Measurements from ENCODE around the gene MEF2C. TPM values are rescaled to one million over a fixed set of nuclear protein-coding genes. Genes with fewer than 3 reads are reported as not detected.
"Not testable (repeated sequence)": the region's sequence is repeated elsewhere in the genome, so short reads cannot be mapped to it uniquely, and the experiment has no call there.

MEF2C gene
- 1 to 10 TPM; 1.6 to 1.7 TPM for polyA plus RNA-seq

DNA sequence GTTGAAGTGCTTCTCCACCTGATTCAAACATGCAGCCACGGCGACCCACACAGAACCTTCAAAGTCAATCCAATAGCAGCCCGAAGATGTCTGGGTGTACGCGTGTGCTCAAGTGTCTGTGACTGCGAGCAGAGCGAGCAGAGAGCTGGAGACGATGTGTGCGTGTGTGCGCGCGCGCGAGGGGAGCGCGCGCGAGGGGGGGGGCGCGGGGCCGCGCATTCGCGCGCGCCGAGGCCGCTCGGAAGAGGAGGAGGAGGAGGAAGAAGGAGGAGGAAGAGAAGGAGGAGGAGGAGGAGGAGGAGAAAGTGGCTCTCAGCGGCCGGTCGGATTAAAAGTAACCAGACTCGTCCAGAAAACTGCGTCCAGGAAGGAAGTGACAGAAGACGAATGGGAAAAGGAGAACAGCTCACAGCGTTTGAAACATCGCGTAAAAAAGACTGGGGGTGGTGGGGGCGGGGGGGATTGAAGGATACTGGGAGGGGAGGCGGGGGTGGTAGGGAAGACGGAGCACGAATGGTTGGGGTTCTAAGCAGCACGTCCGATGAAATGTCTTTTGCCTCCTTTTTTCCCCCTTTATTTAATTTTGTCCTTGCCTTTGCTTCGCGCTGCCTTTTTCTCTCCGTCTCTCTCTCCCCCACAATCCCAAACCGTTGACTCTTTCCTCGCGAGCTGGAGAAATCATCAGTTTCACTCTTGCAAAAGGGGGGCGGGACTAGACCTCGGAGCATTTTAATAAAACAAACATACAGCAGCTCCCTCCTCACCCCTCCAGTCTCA is at the start of gene MEF2C:
TSS of gene MEF2C (minus strand) at position 126 of the 777 bp plus-strand sequence. CDS start 59,396 bp downstream, outside the sequence.
- Histone ChIP-seq H3K4me1 (ENCODE audit: control insufficient read depth in 2 of 2, insufficient read depth in 2 of 2, low read length in 1 of 2) (no peaks in the 10 kb centered on the region), H3K36me3 (ENCODE audit: control insufficient read depth in 2 of 2, insufficient read depth in 2 of 2, low read length in 1 of 2) (no peaks in the 10 kb centered on the region), H3K27me3 (ENCODE audit: control insufficient read depth in 1 of 2, insufficient read depth in 2 of 2, low read length in 2 of 2) (no peaks in the 10 kb centered on the region), H3K27ac (ENCODE audit: low read depth in 2 of 2, low read length in 1 of 2) (peak within 1 kb of the TSS; percentile 75 to 79), H3K4me3 (ENCODE audit: low read depth in 1 of 2, low read length in 2 of 2) (peak within 1 kb of the TSS; percentile 42 to 57), H3K9me3 (ENCODE audit: control insufficient read depth in 2 of 2, insufficient read depth in 1 of 2, low read depth in 1 of 2, low read length in 1 of 2) (no peaks in the 10 kb centered on the region)
- WGBS, 2 donors = 1% methylated on average over 50 to 52 of the region's 52 CpGs

DNA sequence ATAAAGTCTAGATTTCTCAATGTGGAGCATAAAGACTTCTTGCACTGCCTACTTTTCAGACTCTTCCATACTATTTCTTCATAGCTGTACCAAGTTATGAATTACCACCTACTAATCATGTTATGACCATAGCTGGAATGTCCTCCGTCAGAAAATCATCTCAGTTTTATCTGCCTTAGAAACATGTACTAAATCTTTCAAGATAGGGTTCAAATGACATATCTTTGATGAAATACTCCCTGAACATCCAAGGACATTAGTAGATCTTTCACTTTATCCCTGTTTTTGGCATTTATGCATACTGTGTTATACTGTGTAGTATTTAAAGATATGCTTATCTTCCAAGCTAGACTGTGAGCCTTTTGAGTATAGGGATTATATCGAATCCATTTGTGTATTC is 49.6 kb upstream of the MEF2C start:
- Histone ChIP-seq H3K36me3 (ENCODE audit: control insufficient read depth in 2 of 2, insufficient read depth in 2 of 2, low read length in 1 of 2) (no peaks in the 10 kb centered on the region), H3K27ac (ENCODE audit: low read depth in 2 of 2, low read length in 1 of 2) (no peak overlapping the region), H3K4me3 (ENCODE audit: low read depth in 1 of 2, low read length in 2 of 2) (no peak overlapping the region), H3K4me1 (ENCODE audit: control insufficient read depth in 2 of 2, insufficient read depth in 2 of 2, low read length in 1 of 2) (no peaks in the 10 kb centered on the region), H3K27me3 (ENCODE audit: control insufficient read depth in 1 of 2, insufficient read depth in 2 of 2, low read length in 2 of 2) (no peaks in the 10 kb centered on the region), H3K9me3 (ENCODE audit: control insufficient read depth in 2 of 2, insufficient read depth in 1 of 2, low read depth in 1 of 2, low read length in 1 of 2) (no peaks in the 10 kb centered on the region)
- WGBS, 2 donors = 89 to 93% methylated on average over 2 of the region's 2 CpGs

DNA sequence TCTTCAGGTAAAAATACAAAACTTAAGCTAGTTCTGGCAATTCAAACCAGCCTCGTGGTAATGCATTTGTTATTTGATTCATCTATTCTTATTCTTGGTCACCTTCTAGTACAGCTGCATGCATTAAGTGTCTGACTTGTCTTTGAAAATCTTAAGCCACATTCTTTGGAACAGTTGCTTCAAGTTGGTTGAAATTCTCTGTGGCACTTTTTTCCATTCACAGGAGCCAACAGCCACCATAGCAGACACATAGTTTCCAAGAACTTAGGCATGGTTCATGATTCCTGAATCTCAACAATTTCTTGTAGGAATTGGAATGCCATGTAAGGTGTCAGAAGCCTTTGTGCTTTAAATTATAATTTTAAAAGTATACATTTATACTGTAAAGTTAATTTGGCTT is 47.4 kb upstream of the MEF2C start:
- H3K36me3 ChIP-seq (ENCODE audit: control insufficient read depth in 2 of 2, insufficient read depth in 2 of 2, low read length in 1 of 2) = no peaks in the 10 kb centered on the region
- no peaks in the 10 kb centered on the region for H3K9me3 ChIP-seq (ENCODE audit: control insufficient read depth in 2 of 2, insufficient read depth in 1 of 2, low read depth in 1 of 2, low read length in 1 of 2)
- WGBS, 2 donors = 61 to 78% methylated on average over 1 of the region's 1 CpG
- H3K4me3 ChIP-seq (ENCODE audit: low read depth in 1 of 2, low read length in 2 of 2) = no peak overlapping the region
- H3K27ac ChIP-seq (ENCODE audit: low read depth in 2 of 2, low read length in 1 of 2) = no peak overlapping the region
- H3K27me3 ChIP-seq (ENCODE audit: control insufficient read depth in 1 of 2, insufficient read depth in 2 of 2, low read length in 2 of 2) = no peaks in the 10 kb centered on the region
- H3K4me1 ChIP-seq (ENCODE audit: control insufficient read depth in 2 of 2, insufficient read depth in 2 of 2, low read length in 1 of 2) = no peaks in the 10 kb centered on the region

DNA sequence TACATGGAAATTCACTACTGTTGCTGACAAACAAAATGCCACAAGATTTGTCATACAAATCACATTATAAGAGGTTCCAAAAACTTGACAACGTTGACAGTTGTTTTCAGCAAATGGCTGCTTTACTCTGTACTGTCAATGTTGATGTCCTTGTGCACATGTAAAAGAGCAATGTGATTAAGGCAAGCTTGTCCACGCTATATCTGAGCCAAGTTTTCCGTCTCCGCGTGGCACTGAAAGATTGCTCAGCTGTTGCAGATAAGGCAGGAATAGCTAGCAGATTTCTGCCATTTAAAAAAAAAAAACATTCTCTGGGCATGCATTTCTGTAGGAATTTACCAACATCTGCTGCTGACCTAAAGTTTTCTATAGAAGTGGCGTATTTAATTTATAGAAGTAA is 46.4 kb upstream of the MEF2C start:
- Histone ChIP-seq H3K36me3 (ENCODE audit: control insufficient read depth in 2 of 2, insufficient read depth in 2 of 2, low read length in 1 of 2) (no peaks in the 10 kb centered on the region), H3K27ac (ENCODE audit: low read depth in 2 of 2, low read length in 1 of 2) (no peak overlapping the region), H3K4me1 (ENCODE audit: control insufficient read depth in 2 of 2, insufficient read depth in 2 of 2, low read length in 1 of 2) (no peaks in the 10 kb centered on the region), H3K4me3 (ENCODE audit: low read depth in 1 of 2, low read length in 2 of 2) (no peak overlapping the region), H3K9me3 (ENCODE audit: control insufficient read depth in 2 of 2, insufficient read depth in 1 of 2, low read depth in 1 of 2, low read length in 1 of 2) (no peaks in the 10 kb centered on the region), H3K27me3 (ENCODE audit: control insufficient read depth in 1 of 2, insufficient read depth in 2 of 2, low read length in 2 of 2) (no peaks in the 10 kb centered on the region)
- WGBS, 2 donors = 79 to 91% methylated on average over 6 of the region's 6 CpGs

DNA sequence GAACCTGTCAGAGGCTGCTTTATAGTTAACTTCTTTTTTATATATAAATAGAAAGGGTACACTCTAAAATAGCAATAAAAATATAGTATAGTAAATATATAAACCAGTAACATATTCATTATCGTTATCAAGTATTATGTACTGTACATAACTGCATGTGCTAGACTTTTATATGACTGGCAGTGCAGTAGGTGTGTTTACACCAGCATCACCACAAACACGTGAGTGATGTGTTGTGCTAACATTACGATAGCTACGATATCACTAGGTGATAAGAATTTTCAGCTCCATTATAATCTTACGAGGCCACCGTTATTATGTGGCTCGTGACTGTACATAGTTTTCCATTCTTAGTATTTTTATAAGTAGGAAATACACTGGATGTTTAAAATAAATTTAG is 43.8 kb upstream of the MEF2C start:
- H3K9me3 ChIP-seq (ENCODE audit: control insufficient read depth in 2 of 2, insufficient read depth in 1 of 2, low read depth in 1 of 2, low read length in 1 of 2) = no peaks in the 10 kb centered on the region
- H3K27ac ChIP-seq (ENCODE audit: low read depth in 2 of 2, low read length in 1 of 2) = no peak overlapping the region
- H3K36me3 ChIP-seq (ENCODE audit: control insufficient read depth in 2 of 2, insufficient read depth in 2 of 2, low read length in 1 of 2) = no peaks in the 10 kb centered on the region
- no peaks in the 10 kb centered on the region for H3K4me1 ChIP-seq (ENCODE audit: control insufficient read depth in 2 of 2, insufficient read depth in 2 of 2, low read length in 1 of 2)
- no peak overlapping the region for H3K4me3 ChIP-seq (ENCODE audit: low read depth in 1 of 2, low read length in 2 of 2)
- no peaks in the 10 kb centered on the region for H3K27me3 ChIP-seq (ENCODE audit: control insufficient read depth in 1 of 2, insufficient read depth in 2 of 2, low read length in 2 of 2)
- WGBS, 2 donors = 86 to 90% methylated on average over 7 of the region's 7 CpGs

DNA sequence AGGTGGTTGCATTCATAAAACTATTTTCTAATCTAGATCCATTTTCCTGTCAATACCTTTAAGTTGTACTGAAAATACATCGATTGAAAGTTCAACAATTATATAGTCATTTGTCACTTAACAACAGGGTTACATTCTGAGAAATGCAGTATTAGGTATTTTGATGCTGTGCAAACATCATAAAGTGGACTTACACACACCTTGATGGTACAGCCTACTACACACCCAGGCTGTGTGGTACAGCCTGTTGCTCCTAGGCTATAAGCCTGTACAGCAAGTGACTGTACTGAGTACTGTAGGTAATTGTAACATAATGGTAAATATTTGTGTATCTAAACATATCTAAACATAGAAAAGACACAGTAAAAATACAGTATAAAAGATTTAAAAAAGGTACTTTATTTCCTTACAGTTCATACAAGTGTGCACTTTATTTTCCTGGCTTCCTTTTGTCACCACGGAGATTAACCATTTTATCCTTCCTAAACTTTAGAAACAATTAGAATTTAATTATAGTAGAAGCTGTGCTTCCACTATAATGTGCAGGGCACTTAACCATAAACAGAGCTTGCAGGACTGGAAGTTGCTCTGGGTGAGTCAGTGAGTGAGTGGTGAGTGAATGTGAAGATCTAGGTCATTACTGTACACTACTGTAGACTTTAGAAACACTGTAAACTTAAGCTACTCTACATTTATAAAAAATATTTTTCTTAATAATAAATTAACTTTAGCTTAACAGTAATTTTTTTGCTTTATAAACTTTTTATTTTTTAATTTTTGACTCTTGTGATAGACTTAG is 42.9 kb upstream of the MEF2C start:
- H3K27me3 ChIP-seq (ENCODE audit: control insufficient read depth in 1 of 2, insufficient read depth in 2 of 2, low read length in 2 of 2) = no peaks in the 10 kb centered on the region
- H3K27ac ChIP-seq (ENCODE audit: low read depth in 2 of 2, low read length in 1 of 2) = no peak overlapping the region
- no peak overlapping the region for H3K4me3 ChIP-seq (ENCODE audit: low read depth in 1 of 2, low read length in 2 of 2)
- 67 to 69% methylated on average over 2 of the region's 2 CpGs for WGBS, 2 donors
- H3K36me3 ChIP-seq (ENCODE audit: control insufficient read depth in 2 of 2, insufficient read depth in 2 of 2, low read length in 1 of 2) = no peaks in the 10 kb centered on the region
- H3K9me3 ChIP-seq (ENCODE audit: control insufficient read depth in 2 of 2, insufficient read depth in 1 of 2, low read depth in 1 of 2, low read length in 1 of 2) = no peaks in the 10 kb centered on the region
- no peaks in the 10 kb centered on the region for H3K4me1 ChIP-seq (ENCODE audit: control insufficient read depth in 2 of 2, insufficient read depth in 2 of 2, low read length in 1 of 2)

DNA sequence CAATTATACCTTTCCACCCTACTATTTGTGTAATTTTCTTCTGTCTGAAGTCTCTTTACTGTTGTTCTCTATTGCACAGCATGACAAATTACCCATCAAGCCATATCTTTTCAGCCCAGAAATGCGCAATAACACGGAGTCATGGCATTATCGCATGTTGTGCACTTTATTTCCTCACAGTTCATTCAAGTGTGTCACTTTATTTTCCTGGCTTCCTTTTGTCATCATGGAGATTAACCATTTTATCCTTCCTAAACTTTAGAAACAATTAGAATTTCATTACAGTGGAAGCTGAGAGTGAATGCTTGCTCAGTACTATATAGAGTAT is 41.3 kb upstream of the MEF2C start:
- H3K36me3 ChIP-seq (ENCODE audit: control insufficient read depth in 2 of 2, insufficient read depth in 2 of 2, low read length in 1 of 2) = no peaks in the 10 kb centered on the region
- H3K4me1 ChIP-seq (ENCODE audit: control insufficient read depth in 2 of 2, insufficient read depth in 2 of 2, low read length in 1 of 2) = no peaks in the 10 kb centered on the region
- WGBS, 2 donors = 71 to 73% methylated on average over 3 of the region's 3 CpGs
- no peaks in the 10 kb centered on the region for H3K27me3 ChIP-seq (ENCODE audit: control insufficient read depth in 1 of 2, insufficient read depth in 2 of 2, low read length in 2 of 2)
- no peaks in the 10 kb centered on the region for H3K9me3 ChIP-seq (ENCODE audit: control insufficient read depth in 2 of 2, insufficient read depth in 1 of 2, low read depth in 1 of 2, low read length in 1 of 2)
- H3K4me3 ChIP-seq (ENCODE audit: low read depth in 1 of 2, low read length in 2 of 2) = no peak overlapping the region
- H3K27ac ChIP-seq (ENCODE audit: low read depth in 2 of 2, low read length in 1 of 2) = no peak overlapping the region

DNA sequence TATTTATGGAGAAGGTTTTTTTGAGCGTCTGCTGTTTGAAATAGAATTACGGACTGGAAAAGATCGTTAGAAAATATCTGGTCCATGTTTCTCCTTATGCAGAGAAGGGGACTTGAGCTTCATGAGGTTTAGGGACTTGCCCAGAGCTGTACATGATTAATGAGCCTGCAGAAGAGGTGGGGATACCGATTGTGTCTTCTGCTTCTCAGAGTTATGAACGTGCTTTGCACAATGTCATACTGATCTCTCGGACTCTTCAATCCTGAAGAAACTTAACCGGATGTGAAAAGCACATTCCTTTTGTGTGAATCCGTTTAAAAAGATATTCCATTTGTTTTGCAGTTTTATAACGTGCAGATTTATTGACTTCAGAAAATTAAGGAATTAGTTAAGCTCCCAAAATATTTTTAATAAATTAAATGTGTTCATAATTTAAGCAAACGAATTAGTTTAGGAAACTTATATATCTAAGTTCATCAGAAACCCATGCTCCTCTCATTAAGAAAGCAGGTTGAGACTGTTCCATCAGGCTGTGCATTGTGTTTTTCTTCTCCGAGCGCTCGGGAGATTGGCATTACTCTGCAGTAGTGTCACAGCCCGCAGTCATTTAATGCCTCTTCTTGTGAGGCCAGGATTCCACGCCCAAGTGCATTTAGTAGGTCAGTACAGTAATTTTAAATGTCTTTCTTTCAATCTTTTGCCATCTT is 40.8 kb upstream of the MEF2C start:
- WGBS, 2 donors = 82 to 84% methylated on average over 15 of the region's 15 CpGs
- H3K4me3 ChIP-seq (ENCODE audit: low read depth in 1 of 2, low read length in 2 of 2) = no peak overlapping the region
- no peaks in the 10 kb centered on the region for H3K9me3 ChIP-seq (ENCODE audit: control insufficient read depth in 2 of 2, insufficient read depth in 1 of 2, low read depth in 1 of 2, low read length in 1 of 2)
- H3K27ac ChIP-seq (ENCODE audit: low read depth in 2 of 2, low read length in 1 of 2) = no peak overlapping the region
- no peaks in the 10 kb centered on the region for H3K36me3 ChIP-seq (ENCODE audit: control insufficient read depth in 2 of 2, insufficient read depth in 2 of 2, low read length in 1 of 2)
- H3K27me3 ChIP-seq (ENCODE audit: control insufficient read depth in 1 of 2, insufficient read depth in 2 of 2, low read length in 2 of 2) = no peaks in the 10 kb centered on the region
- H3K4me1 ChIP-seq (ENCODE audit: control insufficient read depth in 2 of 2, insufficient read depth in 2 of 2, low read length in 1 of 2) = no peaks in the 10 kb centered on the region

DNA sequence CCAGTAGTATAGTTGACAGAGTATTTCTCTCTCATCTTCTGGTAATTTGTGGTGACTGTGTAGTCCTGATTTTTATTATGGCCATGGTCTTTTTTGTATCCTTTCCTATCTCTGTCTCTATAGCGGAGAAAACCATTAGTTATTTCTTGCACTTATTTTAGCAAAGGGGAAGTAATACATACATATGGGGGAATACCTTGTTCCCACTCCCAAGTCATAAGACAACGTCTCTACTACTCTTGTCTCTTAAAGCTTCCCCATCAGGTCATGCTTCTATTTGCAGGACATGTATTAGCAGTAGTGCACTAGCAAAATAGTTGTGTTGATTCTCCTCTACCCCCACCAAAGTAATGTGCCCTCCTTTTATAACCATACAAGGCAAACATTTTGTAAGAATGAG is 29.8 kb upstream of the MEF2C start:
- not testable (repeated sequence) for H3K4me1 ChIP-seq (ENCODE audit: control insufficient read depth in 2 of 2, insufficient read depth in 2 of 2, low read length in 1 of 2); H3K9me3 ChIP-seq (ENCODE audit: control insufficient read depth in 2 of 2, insufficient read depth in 1 of 2, low read depth in 1 of 2, low read length in 1 of 2); H3K4me3 ChIP-seq (ENCODE audit: low read depth in 1 of 2, low read length in 2 of 2); H3K36me3 ChIP-seq (ENCODE audit: control insufficient read depth in 2 of 2, insufficient read depth in 2 of 2, low read length in 1 of 2); H3K27me3 ChIP-seq (ENCODE audit: control insufficient read depth in 1 of 2, insufficient read depth in 2 of 2, low read length in 2 of 2); H3K27ac ChIP-seq (ENCODE audit: low read depth in 2 of 2, low read length in 1 of 2)
- WGBS, 2 donors = 76 to 90% methylated on average over 2 of the region's 2 CpGs
